ENCODE measurements around the gene KCTD8. TPM values are rescaled to one million over a fixed set of nuclear protein-coding genes. Genes with fewer than 3 reads are reported as not detected.

KCTD8 gene
- not detected in 5 replicates for total RNA-seq (2022; extraction: Qiagen RNA extraction)

DNA sequence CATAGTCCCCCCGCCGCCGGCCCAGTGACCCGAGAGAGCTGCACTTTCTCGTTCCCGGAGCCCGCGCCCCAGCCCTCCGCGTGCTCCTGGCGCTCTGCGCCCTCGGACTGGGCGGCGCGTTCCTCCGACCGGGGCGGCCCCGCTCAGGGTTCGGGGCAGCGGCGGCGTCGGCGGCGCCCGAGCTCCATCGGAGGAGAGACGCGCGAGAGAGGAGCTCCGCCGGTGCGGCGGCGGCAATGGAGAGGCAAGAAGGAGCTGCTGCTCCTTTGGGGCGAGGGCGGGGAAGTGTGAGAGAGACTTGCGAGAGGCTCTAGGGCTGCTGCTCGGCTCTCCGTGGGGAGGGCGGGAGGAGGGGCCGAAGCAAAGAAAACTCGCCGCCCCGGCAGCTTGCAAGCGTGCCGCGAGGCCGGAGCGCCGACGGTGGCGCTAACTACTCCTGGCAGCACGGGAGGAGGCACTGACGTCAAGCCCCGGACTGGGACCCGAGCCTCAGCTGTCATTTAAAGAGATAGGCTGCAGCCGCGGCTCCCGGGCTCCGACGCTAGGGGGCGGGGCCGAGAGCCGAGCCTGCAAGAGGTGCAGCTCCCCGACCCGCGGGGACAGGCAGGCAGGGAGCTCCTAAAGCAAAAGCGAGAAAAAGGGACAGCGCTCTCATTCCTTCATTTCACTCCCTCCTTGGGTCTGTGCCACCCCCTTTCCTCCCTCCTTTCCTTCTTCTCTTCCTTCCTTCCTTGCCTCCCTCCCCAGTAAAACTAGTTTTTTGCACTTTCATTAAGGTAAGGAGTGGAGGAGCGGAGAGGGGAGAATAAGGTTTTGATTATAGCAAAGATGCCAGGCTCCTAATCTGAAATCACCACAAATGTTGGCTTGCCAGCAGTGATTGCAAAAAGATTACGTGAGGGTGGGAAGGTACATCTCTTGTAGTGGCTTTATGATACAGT lies at the start of gene KCTD8:
Gene KCTD8 (minus strand): TSS at position 289 of the 941 bp plus-strand sequence.

Other genes with a start within 250 kb of the KCTD8 start
- gene YIPF7, start 202.8 kb upstream of the KCTD8 start, total RNA-seq (2022; extraction: Qiagen RNA extraction): not detected in 5 replicates
- 8.2 to 11.2 TPM (median 10.4 TPM) in 5 replicates for gene GUF1, start 229.6 kb upstream of the KCTD8 start, total RNA-seq (2022; extraction: Qiagen RNA extraction)